ENCODE results near the gene FYN.
"Not testable (repeated sequence)": the region's sequence is repeated elsewhere in the genome, so short reads cannot be mapped to it uniquely, and the experiment has no call there.

The FYN gene

DNA sequence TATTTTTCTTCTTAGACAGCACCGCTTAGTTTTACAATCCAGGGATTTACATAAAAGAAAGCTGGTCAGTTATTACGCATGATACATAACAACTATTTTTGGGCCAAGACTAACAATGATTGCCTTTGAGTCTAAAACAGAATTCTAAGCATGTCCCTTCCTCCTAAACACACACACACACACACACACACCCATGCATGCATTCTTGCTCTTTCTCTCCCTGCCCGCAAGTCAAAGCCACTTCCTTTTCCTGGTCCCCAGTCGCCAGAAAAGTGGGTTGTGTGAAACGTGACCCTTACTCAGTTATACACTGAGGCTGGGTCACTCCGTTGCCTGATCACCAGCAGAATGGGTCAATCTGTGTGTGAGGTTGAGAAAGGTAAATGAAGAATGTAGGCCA is 31.4 kb downstream of the FYN start:
- peak; percentile 64 for DNase-seq (ENCODE audit: low spot score)
- peaks cover 60% of the 10 kb centered on the region for H3K4me1 Mint-ChIP-seq (ENCODE audit: low read depth)
- H3K4me3 Mint-ChIP-seq, result no peak overlapping the region

DNA sequence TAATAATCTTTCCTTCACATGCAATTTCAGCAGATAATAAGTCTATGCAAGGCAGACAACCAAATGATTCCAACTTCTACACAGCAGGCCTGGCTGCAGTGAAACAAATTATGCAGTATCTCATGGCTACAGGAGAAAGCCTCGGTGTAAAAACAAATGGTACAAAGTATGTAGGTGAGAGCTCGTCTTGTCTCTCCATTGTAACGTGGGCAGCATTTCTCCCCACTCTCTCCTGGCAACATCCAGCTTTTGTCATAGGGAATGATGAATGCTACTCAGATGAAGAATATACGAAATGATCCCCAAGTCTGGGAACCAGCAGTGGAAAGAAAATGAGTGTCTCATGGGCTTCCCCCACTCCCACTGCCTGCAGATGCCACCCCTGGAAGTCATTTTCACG is 32.4 kb downstream of the FYN start:
- H3K9me3 Mint-ChIP-seq, result no peaks in the 10 kb centered on the region
- no peak for DNase-seq (ENCODE audit: low spot score)
- H3K4me3 Mint-ChIP-seq, result no peak overlapping the region
- no peaks in the 10 kb centered on the region for H3K27me3 Mint-ChIP-seq (ENCODE audit: low read depth)
- H3K4me1 Mint-ChIP-seq (ENCODE audit: low read depth), result peaks cover 56% of the 10 kb centered on the region
- peaks cover 32% of the 10 kb centered on the region for H3K36me3 Mint-ChIP-seq (ENCODE audit: low read depth)
- H3K27ac Mint-ChIP-seq, result no peak overlapping the region

More for the DNA sequence above, 31.4 kb downstream of the FYN start:
- peaks cover 32% of the 10 kb centered on the region for H3K36me3 Mint-ChIP-seq (ENCODE audit: low read depth)
- H3K27me3 Mint-ChIP-seq (ENCODE audit: low read depth), result no peaks in the 10 kb centered on the region
- H3K27ac Mint-ChIP-seq, result no peak overlapping the region
- no peaks in the 10 kb centered on the region for H3K9me3 Mint-ChIP-seq

DNA sequence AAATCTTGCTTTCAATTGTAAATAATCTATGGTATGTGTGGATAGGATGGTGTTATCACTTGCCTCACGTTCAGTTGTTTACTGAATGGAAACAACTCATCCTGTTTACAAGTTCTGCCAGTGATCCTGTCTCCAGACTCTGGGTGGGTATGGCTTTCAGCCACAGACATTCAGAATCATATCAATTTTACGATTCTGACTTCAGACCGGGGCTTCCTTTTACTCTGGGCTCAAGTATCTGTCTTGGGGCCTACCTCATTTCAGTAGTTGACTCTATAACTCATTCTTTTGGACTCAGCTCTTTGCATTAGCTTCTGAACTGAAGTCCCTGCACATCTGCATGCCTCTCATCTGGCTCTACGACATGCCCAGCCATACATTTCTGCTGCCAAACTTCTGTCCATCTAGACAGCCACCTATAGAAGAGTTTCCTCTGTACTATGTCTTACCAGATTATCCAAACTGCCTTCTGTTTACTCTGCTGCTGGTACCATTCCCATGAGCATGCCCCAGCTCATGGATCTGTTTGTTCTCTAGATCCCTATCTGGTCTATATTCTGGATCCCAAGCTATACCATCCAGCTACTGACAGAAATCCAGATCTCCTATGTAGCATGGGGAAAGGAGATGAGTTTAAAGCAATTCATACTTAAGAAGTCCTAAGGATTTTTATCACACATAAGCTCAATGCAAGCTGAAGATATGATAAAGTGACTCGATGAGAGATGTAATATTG is 34.3 kb downstream of the FYN start:
- peaks cover 43% of the 10 kb centered on the region for H3K36me3 Mint-ChIP-seq (ENCODE audit: low read depth)
- no peaks in the 10 kb centered on the region for H3K9me3 Mint-ChIP-seq

DNA sequence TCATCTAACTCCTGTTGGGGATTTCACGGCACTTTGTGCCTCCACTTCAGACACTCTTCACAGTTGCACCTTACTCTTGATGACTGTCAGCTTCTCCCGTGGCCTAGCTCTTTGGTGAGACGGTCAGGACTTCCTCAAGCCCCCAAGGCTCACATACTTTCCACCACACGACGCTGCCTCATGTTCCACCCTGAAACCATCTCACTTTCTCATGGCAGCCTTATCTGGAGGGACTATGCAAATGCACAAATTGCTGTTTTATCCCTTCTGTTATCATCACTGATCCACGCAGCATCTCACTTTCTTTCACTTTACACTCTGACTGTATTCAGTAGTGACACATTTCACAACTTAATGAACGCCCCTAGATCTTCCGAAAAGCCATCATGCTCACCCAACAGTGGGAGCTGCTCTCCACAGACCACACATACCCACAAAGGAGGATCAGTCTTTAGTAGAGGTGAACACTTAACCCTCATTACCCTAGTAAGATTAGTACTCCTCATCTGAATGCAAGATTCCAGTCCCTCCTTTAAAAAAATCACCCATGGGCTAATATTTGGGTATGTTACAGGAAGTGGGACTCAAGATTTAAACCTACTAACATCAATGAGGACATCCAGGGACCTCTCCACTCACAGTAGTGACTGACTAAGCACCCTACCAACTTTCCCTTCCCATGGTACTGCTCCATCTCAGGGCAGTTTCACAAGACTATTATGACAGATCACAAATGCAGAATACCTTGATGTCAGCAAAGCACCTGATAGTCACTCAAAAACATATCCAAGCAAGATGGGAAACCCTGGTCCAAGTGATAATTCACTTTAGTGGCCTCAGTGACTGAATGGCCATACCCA is 35.4 kb downstream of the FYN start:
- peak overlapping the region; percentile 93 for H3K27ac Mint-ChIP-seq

More for the DNA sequence above, 34.3 kb downstream of the FYN start:
- Mint-ChIP-seq H3K27ac (peak overlapping the region; percentile 93), H3K4me1 (ENCODE audit: low read depth) (peaks cover 55% of the 10 kb centered on the region), H3K4me3 (peak overlapping the region; percentile 79), H3K27me3 (ENCODE audit: low read depth) (no peaks in the 10 kb centered on the region)
- peak; percentile 75 for DNase-seq (ENCODE audit: low spot score)

DNA sequence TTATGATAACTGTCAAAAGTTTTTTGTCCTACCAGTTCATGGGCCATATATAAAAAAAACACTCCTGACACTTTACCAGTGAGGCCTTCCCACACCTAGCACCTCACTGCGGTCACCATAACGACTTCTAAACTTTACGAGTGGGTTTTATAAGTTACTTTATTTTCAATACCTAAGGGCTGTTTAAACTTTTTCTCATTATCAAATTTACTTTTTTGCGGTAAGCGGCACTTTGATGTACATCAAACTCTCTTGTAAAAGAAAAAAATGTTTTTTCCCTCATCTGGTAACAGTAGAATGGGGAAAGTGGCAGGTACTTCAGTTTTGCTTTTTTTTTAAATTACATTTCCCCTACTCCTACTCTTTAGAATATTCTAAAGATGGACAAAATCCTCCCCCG is 36.2 kb downstream of the FYN start:
- H3K4me3 Mint-ChIP-seq, result peak overlapping the region; percentile 79
- no peaks in the 10 kb centered on the region for H3K27me3 Mint-ChIP-seq (ENCODE audit: low read depth)
- peak overlapping the region; percentile 93 for H3K27ac Mint-ChIP-seq
- H3K36me3 Mint-ChIP-seq (ENCODE audit: low read depth), result peaks cover 45% of the 10 kb centered on the region
- peaks cover 69% of the 10 kb centered on the region for H3K4me1 Mint-ChIP-seq (ENCODE audit: low read depth)
- no peak for DNase-seq (ENCODE audit: low spot score)
- H3K9me3 Mint-ChIP-seq, result no peaks in the 10 kb centered on the region

More for the DNA sequence above, 35.4 kb downstream of the FYN start:
- Mint-ChIP-seq H3K4me3 (peak overlapping the region; percentile 79), H3K4me1 (ENCODE audit: low read depth) (peaks cover 65% of the 10 kb centered on the region), H3K9me3 (no peaks in the 10 kb centered on the region), H3K27me3 (ENCODE audit: low read depth) (no peaks in the 10 kb centered on the region), H3K36me3 (ENCODE audit: low read depth) (peaks cover 44% of the 10 kb centered on the region)
- peak; percentile 79 for DNase-seq (ENCODE audit: low spot score)

DNA sequence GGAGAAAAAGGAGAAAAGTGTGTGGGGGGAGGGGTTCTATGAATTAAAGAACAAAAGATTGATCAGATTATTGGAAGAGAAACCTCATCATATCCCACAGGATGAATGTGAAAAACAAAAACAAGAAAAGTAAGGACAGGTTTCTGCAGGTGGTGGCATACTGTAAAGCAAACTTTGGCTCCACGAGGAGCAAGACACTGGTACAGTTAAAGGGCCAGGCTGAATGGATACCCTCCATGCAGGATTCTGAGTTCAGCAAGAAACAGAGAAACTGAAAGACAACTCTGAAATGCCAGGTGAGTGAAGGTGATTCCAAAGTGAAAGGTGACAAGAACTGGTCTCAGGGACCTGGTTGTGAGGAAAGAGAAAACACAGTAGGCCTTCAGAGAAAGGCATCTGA is 37.4 kb downstream of the FYN start:
- Mint-ChIP-seq H3K4me1 (ENCODE audit: low read depth) (peaks cover 74% of the 10 kb centered on the region), H3K27ac (peak overlapping the region; percentile 56), H3K4me3 (no peak overlapping the region), H3K9me3 (no peaks in the 10 kb centered on the region), H3K36me3 (ENCODE audit: low read depth) (peaks cover 40% of the 10 kb centered on the region), H3K27me3 (ENCODE audit: low read depth) (no peaks in the 10 kb centered on the region)
- DNase-seq (ENCODE audit: low spot score), result no peak

DNA sequence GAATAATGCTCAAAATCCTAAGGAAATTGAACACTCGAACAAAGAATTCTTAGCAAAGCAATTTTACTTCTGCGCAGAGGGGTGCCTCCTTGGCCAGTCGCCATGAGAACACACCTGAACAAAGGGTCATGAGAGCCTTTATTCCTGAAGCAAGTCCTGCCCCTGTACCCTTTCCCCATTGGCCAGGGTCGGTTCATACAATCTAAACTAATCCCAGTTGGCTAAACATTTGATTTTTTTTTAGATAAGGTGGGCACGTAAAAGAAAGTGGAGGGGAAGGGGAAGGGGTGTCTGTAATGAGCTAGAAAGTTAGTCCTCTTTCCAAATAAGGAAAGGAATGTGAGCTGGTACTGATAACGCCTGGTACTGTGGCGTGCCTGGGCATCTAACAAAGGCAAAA is 37.9 kb downstream of the FYN start:
- not testable (repeated sequence) for DNase-seq (ENCODE audit: low spot score); H3K27me3 Mint-ChIP-seq (ENCODE audit: low read depth); H3K9me3 Mint-ChIP-seq; H3K4me3 Mint-ChIP-seq
- peak overlapping the region; percentile 56 for H3K27ac Mint-ChIP-seq
- H3K4me1 Mint-ChIP-seq (ENCODE audit: low read depth), result peaks cover 78% of the 10 kb centered on the region
- H3K36me3 Mint-ChIP-seq (ENCODE audit: low read depth), result peaks cover 41% of the 10 kb centered on the region

DNA sequence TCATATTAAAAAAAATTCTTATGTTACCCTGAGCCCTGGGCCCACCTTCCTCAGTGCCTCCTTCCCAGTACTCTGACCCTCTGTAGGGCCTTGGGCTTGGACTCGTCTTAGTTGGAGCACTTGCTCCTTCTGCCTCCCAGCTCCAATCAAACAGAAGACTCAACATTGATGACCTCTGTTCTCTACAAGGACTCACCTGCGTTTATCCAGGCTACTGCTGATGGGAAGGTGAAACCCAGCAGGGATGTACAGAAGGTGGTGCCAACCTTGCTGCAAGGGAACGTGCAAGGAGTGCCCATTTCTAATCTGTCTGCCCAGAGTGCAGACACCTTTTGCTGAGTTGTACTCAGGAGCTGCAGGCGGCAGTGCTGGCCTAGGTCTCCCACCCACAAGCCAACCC is 38.9 kb downstream of the FYN start:
- Mint-ChIP-seq H3K27ac (no peak overlapping the region), H3K36me3 (ENCODE audit: low read depth) (peaks cover 41% of the 10 kb centered on the region), H3K4me1 (ENCODE audit: low read depth) (peaks cover 73% of the 10 kb centered on the region), H3K4me3 (no peak overlapping the region), H3K9me3 (no peaks in the 10 kb centered on the region), H3K27me3 (ENCODE audit: low read depth) (no peaks in the 10 kb centered on the region)
- no peak for DNase-seq (ENCODE audit: low spot score)

DNA sequence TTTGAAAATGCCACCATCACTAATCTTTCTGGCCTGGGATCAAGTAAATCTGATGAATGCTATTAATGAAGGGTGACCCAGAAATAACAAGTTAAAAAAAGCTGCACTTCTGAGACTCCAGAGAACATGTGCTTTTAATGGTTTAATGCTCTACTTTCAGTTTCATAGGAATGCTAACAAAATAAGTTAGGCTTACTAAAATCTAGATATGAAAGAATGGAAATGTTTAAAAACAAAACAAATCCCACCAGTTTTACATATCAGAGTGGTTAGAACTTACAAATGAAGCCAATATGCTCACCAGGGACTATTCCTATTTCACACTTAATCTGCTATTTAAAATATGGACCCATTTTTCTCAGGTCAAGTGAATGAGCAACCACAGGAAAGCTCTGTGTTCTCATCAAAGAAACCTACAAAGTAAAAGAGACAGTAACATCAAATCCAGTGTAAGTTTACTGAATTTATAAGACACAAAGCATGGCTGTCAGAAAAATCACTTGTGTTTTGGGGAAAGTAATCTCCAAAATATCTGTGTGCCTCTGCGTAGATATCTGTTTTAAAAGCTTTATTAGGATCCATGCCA is 40.3 kb downstream of the FYN start:
- Mint-ChIP-seq H3K27me3 (ENCODE audit: low read depth) (no peaks in the 10 kb centered on the region), H3K27ac (peak overlapping the region; percentile 75), H3K9me3 (no peaks in the 10 kb centered on the region), H3K36me3 (ENCODE audit: low read depth) (peaks cover 43% of the 10 kb centered on the region), H3K4me1 (ENCODE audit: low read depth) (peaks cover 61% of the 10 kb centered on the region), H3K4me3 (peak overlapping the region; percentile 76)
- no peak for DNase-seq (ENCODE audit: low spot score)

DNA sequence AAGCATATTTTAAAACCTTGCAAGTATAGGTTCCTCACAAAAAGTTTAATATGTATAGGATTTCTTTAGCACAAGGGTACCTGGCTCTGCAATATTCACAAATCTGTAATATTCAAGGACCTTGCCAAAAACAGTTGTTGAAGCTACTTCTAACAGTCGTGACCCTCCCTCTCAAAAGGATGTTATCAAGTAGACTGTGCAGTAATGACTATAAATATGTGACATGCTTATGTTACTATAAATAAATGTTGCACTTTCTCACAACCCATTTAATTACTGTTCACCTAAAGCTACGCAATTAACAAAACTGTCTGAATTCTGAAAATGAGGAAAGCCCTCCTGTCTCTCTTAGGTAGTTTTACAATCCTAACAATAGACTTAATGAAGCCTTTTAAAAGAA is 41.8 kb downstream of the FYN start:
- H3K36me3 Mint-ChIP-seq (ENCODE audit: low read depth), result peaks cover 39% of the 10 kb centered on the region
- H3K4me3 Mint-ChIP-seq, result no peak overlapping the region
- H3K4me1 Mint-ChIP-seq (ENCODE audit: low read depth), result peaks cover 55% of the 10 kb centered on the region
- H3K27ac Mint-ChIP-seq, result no peak overlapping the region
- H3K9me3 Mint-ChIP-seq, result no peaks in the 10 kb centered on the region
- no peaks in the 10 kb centered on the region for H3K27me3 Mint-ChIP-seq (ENCODE audit: low read depth)
- DNase-seq (ENCODE audit: low spot score), result no peak

DNA sequence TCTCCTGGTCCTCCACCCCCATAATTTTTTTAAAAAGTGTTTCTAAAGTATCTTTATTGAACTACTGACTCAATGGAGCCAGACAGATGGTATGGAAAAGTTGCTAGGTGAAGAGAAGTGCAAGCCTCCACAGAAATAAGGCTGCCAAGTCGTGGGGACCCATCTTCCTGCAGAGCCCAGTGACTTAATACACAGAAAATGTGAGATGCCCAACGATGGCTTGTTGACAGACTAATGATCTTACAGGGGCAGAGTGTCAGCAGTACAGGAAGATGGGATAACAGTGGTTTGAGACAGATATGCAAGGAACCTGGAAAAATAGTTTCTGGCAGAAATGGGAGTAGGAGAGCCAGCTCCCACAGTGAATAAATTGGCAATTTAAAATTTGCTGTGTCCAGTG is 43.3 kb downstream of the FYN start:
- DNase-seq (ENCODE audit: low spot score), result no peak
- Mint-ChIP-seq H3K27ac (no peak overlapping the region), H3K9me3 (no peaks in the 10 kb centered on the region), H3K4me3 (no peak overlapping the region), H3K36me3 (ENCODE audit: low read depth) (peaks cover 28% of the 10 kb centered on the region), H3K27me3 (ENCODE audit: low read depth) (no peaks in the 10 kb centered on the region), H3K4me1 (ENCODE audit: low read depth) (peaks cover 55% of the 10 kb centered on the region)

DNA sequence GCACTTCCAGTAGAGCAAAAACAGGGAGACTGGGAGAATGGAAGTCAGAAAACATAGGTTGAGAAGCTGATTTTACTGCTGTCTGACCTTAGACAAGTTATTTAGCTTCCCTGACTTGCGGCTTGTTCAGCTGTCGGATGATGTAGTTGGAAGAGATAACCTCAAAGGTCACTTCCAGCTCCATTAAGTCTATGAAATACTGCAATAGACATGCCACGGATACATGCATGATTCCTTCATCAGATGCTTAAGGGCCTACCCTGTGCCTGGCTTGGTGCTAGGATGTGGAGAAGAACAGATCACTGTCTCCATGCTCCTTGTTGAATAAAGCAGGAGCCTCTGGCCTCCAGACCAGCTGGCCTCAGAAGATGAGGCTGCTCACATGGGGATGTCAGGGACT is 43.7 kb downstream of the FYN start:
- Mint-ChIP-seq H3K27me3 (ENCODE audit: low read depth) (no peaks in the 10 kb centered on the region), H3K9me3 (no peaks in the 10 kb centered on the region), H3K27ac (no peak overlapping the region), H3K4me3 (no peak overlapping the region), H3K36me3 (ENCODE audit: low read depth) (peaks cover 25% of the 10 kb centered on the region), H3K4me1 (ENCODE audit: low read depth) (peaks cover 55% of the 10 kb centered on the region)
- DNase-seq (ENCODE audit: low spot score), result no peak

DNA sequence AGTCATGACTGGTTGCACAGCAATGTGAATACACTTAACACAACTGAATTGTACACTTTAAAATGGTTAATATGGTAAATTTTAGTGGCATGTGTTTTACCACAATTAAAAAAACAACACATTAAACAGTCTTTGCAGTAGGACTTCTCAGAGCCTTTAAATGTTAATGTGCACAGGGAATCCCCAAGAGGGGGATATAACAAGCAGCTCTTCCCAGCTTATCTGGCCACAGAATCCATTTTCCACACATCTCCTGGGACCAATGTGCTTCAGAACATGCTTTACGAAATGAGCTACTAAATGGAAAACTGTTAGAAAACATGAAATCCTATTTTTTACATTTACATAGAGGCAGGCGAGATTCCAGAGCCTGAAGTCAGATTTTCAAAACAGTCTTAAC is 44.4 kb downstream of the FYN start:
- peaks cover 58% of the 10 kb centered on the region for H3K4me1 Mint-ChIP-seq (ENCODE audit: low read depth)
- no peaks in the 10 kb centered on the region for H3K9me3 Mint-ChIP-seq
- no peak overlapping the region for H3K4me3 Mint-ChIP-seq
- H3K27me3 Mint-ChIP-seq (ENCODE audit: low read depth), result no peaks in the 10 kb centered on the region
- DNase-seq (ENCODE audit: low spot score), result no peak
- no peak overlapping the region for H3K27ac Mint-ChIP-seq
- H3K36me3 Mint-ChIP-seq (ENCODE audit: low read depth), result peaks cover 20% of the 10 kb centered on the region

DNA sequence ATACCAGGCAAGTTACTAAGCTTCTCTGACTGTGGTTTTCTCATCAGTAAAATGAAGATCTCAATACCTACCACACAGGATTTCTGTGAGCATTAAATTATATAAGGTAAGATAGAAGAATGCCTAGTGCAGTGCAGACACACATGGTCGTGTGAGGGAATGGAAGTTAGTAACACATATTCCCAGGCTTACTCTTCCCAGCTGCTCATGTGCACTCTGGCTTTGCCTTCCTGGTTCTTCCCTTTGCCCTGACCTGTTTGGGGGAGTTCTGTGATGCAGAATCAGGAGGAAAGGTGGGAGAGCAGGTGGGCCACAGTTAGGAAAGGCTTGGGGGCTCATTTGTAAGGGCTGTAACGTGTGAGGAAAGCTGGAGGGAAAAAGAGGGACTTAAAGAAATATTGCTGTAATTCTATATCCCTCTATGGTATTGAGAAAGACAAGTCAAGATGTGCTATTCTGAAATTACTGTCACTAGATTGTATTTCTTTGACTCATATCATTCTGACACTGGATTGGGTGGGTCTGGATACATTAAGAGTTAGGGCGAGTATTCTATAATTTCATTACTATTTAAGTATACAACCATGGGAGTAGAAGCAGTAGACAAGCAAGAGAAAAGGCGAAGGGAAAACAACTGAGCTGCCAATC is 47.7 kb downstream of the FYN start:
- Mint-ChIP-seq H3K27ac (peak overlapping the region; percentile 80), H3K36me3 (ENCODE audit: low read depth) (peaks cover 26% of the 10 kb centered on the region), H3K9me3 (no peaks in the 10 kb centered on the region), H3K27me3 (ENCODE audit: low read depth) (no peaks in the 10 kb centered on the region), H3K4me1 (ENCODE audit: low read depth) (peaks cover 55% of the 10 kb centered on the region), H3K4me3 (no peak overlapping the region)
- DNase-seq (ENCODE audit: low spot score), result no peak

Data from T-helper 2 cell treated with Interferon-gamma antibody and Interleukin-4, amounts not matched to agents 5 μg/mL and 100 μg/mL, for 36 hours (primary cell).